AG04449 (cell line): ENCODE results near the gene GFOD1.
"Not testable (repeated sequence)": the region's sequence is repeated elsewhere in the genome, so short reads cannot be mapped to it uniquely, and the experiment has no call there.

Experiments
- CTCF ChIA-PET: fragments of 350-600 bp; formaldehyde crosslinking; extraction: SDS; loops from one replicate; lab custom pipeline; 2021; ENCODE audit warnings: antibody characterized with exemption; lab: Yijun Ruan, JAX
- POLR2A ChIA-PET: fragments of 400-600, 350-600 bp; formaldehyde crosslinking; extraction: SDS; loops from one replicate; lab custom pipeline; 2020; ENCODE audit warnings: antibody characterized with exemption, inconsistent platforms; lab: Yijun Ruan, JAX
- DNase-seq: peaks from one replicate; pipeline ENCODE4 v3.0.0-alpha.2; 2010; ENCODE audit warnings: low read depth, low spot score
- H3K4me3 ChIP-seq: 2 replicates; pipeline ENCODE4 v1.5.1; 2011; ENCODE audit warnings: low read depth, mild to moderate bottlenecking, control low read depth, low read length
- CTCF ChIP-seq: IDR thresholded peaks from one replicate; pipeline ENCODE4 v1.5.1; 2011; ENCODE audit warnings: mild to moderate bottlenecking, moderate library complexity, low read length, control low read depth, inconsistent platforms; ENCODE audit not compliant: insufficient read depth; ENCODE audit errors: missing control alignments

Gene GFOD1

GRCh38 chr6:13396241-13396792 is 91.1 kb downstream of the GFOD1 start:
- no peak overlapping the region for H3K4me3 ChIP-seq
- no peak for TF ChIP-seq CTCF
- DNase-seq = no peak
- ChIA-PET CTCF (interaction anchor here (0.9 to 1.5 kb wide), 3 partner anchors 9 to 37 kb away, joined by 3 to 5 read pairs (median 3); no protein-coding TSS in a partner anchor), POLR2A (no interaction called here)

DNA sequence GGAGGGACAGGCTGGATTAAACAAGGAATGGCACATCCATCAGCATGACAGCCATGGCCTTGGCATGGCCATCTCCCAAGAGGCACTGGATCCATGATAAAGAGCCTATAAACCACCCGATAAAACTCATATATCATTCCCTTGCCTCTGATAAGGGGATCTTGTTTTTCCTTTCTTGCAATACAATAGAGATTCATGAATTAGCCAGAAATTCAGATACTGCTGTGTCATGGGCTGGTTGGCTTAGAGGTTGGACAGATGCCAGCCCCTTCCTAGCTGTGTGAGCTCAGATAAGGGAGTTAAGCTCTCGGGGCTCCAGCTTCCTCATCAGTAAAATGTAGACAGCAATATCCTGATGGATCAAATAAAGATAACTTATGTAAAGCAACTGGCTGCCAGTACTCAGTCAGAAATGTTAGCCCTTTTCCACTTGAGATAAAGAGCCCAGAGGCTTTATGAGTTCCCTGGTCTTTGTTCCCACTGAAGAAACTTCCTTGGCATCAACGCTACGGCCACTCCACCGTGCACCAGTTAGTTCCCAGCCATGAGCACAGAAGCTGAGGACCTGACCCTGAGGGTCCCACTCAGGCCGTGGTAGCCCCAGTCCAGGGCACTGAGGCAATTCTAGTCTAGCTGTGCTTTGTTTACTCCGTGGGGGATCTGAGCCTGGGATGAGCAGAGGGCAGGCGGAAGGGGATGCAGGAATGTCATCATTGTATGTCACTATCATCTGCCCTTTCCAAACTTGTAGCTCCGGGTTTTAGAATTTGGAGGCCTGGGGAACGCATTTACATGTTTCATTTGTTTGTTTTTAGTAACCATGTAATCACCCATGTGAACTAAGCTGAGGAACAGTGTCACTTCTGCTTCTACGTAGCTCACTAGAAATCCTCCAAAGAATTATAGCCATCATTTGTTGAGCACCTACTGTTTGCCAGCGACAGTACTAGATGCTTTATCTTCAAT is 91.8 kb downstream of the GFOD1 start:
- no peak for TF ChIP-seq CTCF
- no peak overlapping the region for H3K4me3 ChIP-seq
- ChIA-PET POLR2A (no interaction called here), CTCF (interaction anchor here (1.0 to 1.5 kb wide), 2 partner anchors 9 to 36 kb away, joined by 3 to 5 read pairs; no protein-coding TSS in a partner anchor)
- peak; percentile 33 for DNase-seq

- ChIA-PET POLR2A (no interaction called here), CTCF (interaction anchor here (1.6 kb wide), 1 partner anchor 147 kb away, joined by 4 read pairs; no protein-coding TSS in a partner anchor)
- no peak overlapping the region for H3K4me3 ChIP-seq
Measured at GRCh38 chr6:13392462-13392861, 94.9 kb downstream of the GFOD1 start.

GRCh38 chr6:13391537-13391936 is 95.9 kb downstream of the GFOD1 start:
- no peak for DNase-seq
- CTCF ChIA-PET = interaction anchor here (1.6 kb wide), 1 partner anchor 148 kb away, joined by 4 read pairs; no protein-coding TSS in a partner anchor
- TF ChIP-seq CTCF = no peak
- no peak overlapping the region for H3K4me3 ChIP-seq
- POLR2A ChIA-PET = no interaction called here

More at GRCh38 chr6:13392462-13392861, 94.9 kb downstream of the GFOD1 start:
- TF ChIP-seq CTCF = no peak
- DNase-seq = no peak

- POLR2A ChIA-PET = no interaction called here
- H3K4me3 ChIP-seq = no peak overlapping the region
- CTCF ChIA-PET = no interaction called here
- TF ChIP-seq CTCF = no peak
- DNase-seq = no peak
Measured at GRCh38 chr6:13390658-13391057, 96.7 kb downstream of the GFOD1 start.

GRCh38 chr6:13389237-13389636 is 98.2 kb downstream of the GFOD1 start:
- DNase-seq, H3K4me3 ChIP-seq, CTCF ChIA-PET, POLR2A ChIA-PET: not testable (repeated sequence)

GRCh38 chr6:13388769-13389168 is 98.6 kb downstream of the GFOD1 start:
- H3K4me3 ChIP-seq, POLR2A ChIA-PET, DNase-seq, CTCF ChIA-PET: not testable (repeated sequence)
